GM23338 (cell line): ENCODE data around the gene HMGCS2. TPM values are rescaled to one million over a fixed set of nuclear protein-coding genes. Genes with fewer than 3 reads are reported as not detected.

ENCODE experiments used
- ATAC-seq: fragments of 200-7000 bp; cut with Tn5 transposase; 3 replicates; pipeline ENCODE4 v1.9.1; 2020
- DNase-seq: peaks from one replicate; pipeline ENCODE4 v3.0.0-alpha.2; 2015; ENCODE audit warnings: low spot score
- H2AFZ ChIP-seq: fragments of 200-600 bp; sonication (generic); 2 replicates; pipeline ENCODE4 v1.8.0; 2016; ENCODE audit warnings: antibody characterized with exemption, mild to moderate bottlenecking, moderate library complexity
- H3F3A ChIP-seq: fragments of 200-600 bp; sonication (generic); replicated peaks from 2 replicates; pipeline ENCODE4 v1.8.0; 2017; ENCODE audit warnings: antibody characterized with exemption, mixed run types, low read depth
- H3K27ac ChIP-seq: fragments of 200-600 bp; sonication (generic); 2 replicates; pipeline ENCODE4 v1.6.1; 2016; ENCODE audit warnings: low read depth
- H3K27me3 ChIP-seq: fragments of 200-600 bp; sonication (generic); 2 replicates; pipeline ENCODE4 v1.8.0; 2016; ENCODE audit warnings: mild to moderate bottlenecking, mixed run types, moderate library complexity; ENCODE audit not compliant: insufficient read depth
- H3K36me3 ChIP-seq: fragments of 200-600 bp; sonication (generic); 2 replicates; pipeline ENCODE4 v1.8.0; 2016; ENCODE audit warnings: mild to moderate bottlenecking; ENCODE audit not compliant: insufficient read depth
- H3K4me1 ChIP-seq: fragments of 200-600 bp; sonication (generic); 2 replicates; pipeline ENCODE4 v1.8.0; 2016; ENCODE audit warnings: mild to moderate bottlenecking, moderate library complexity; ENCODE audit not compliant: insufficient read depth
- H3K4me2 ChIP-seq: fragments of 200-600 bp; sonication (generic); 2 replicates; pipeline ENCODE4 v1.7.1; 2017; ENCODE audit warnings: mixed run types
- H3K4me3 ChIP-seq: fragments of 200-600 bp; sonication (generic); 2 replicates; pipeline ENCODE4 v1.6.1; 2016; ENCODE audit warnings: mixed run types
- H3K79me2 ChIP-seq: fragments of 200-600 bp; sonication (generic); replicated peaks from 2 replicates; pipeline ENCODE4 v1.8.0; 2017; ENCODE audit warnings: mild to moderate bottlenecking; ENCODE audit not compliant: insufficient read depth
- H3K9me2 ChIP-seq: fragments of 200-600 bp; sonication (generic); 2 replicates; pipeline ENCODE4 v1.8.0; 2017; ENCODE audit not compliant: insufficient read depth
- H4K20me1 ChIP-seq: fragments of 200-600 bp; sonication (generic); replicated peaks from 2 replicates; pipeline ENCODE4 v1.8.0; 2017; ENCODE audit warnings: mild to moderate bottlenecking; ENCODE audit not compliant: insufficient read depth
- H3K27ac Mint-ChIP-seq: 2 replicates; pipeline ENCODE4 v1.8.0; 2020; ENCODE audit warnings: inconsistent platforms, mild to moderate bottlenecking, moderate library complexity, mixed read lengths
- H3K27me3 Mint-ChIP-seq: 3 replicates; pipeline ENCODE4 v1.8.0; 2022; ENCODE audit warnings: low read depth, mild to moderate bottlenecking, moderate library complexity, mixed read lengths, inconsistent platforms; ENCODE audit not compliant: insufficient read depth, poor library complexity
- H3K36me3 Mint-ChIP-seq: 3 replicates; pipeline ENCODE4 v1.8.0; 2021; ENCODE audit warnings: low read depth, mild to moderate bottlenecking, inconsistent platforms, moderate library complexity, mixed read lengths
- H3K4me1 Mint-ChIP-seq: 3 replicates; pipeline ENCODE4 v1.8.0; 2020; ENCODE audit warnings: mild to moderate bottlenecking, inconsistent platforms, mixed read lengths
- H3K4me3 Mint-ChIP-seq: 3 replicates; pipeline ENCODE4 v1.8.0; 2021; ENCODE audit warnings: moderate library complexity, mild to moderate bottlenecking, inconsistent platforms, mixed read lengths
- H3K9me3 Mint-ChIP-seq: 3 replicates; pipeline ENCODE4 v1.8.0; 2020; ENCODE audit warnings: moderate library complexity, mild to moderate bottlenecking, inconsistent platforms, mixed read lengths
- CREB1 ChIP-seq: fragments of 250-450 bp; sonication (Bioruptor Pico); IDR thresholded peaks from 2 replicates; pipeline ENCODE4 v1.5.0; 2020; ENCODE audit warnings: low read depth, mild to moderate bottlenecking, moderate library complexity
- ETS1 ChIP-seq: IDR thresholded peaks from 2 replicates; pipeline ENCODE4 v1.6.1; 2016; ENCODE audit warnings: antibody characterized with exemption
- EZH2 ChIP-seq: fragments of 200-600 bp; sonication (generic); IDR thresholded peaks from one replicate; pipeline ENCODE4 v1.8.0; 2017; ENCODE audit warnings: antibody characterized with exemption, mild to moderate bottlenecking, low read depth; ENCODE audit not compliant: unreplicated experiment
- REST ChIP-seq: IDR thresholded peaks from one replicate; pipeline ENCODE4 v1.6.1; 2018; ENCODE audit warnings: antibody characterized with exemption; ENCODE audit not compliant: unreplicated experiment
- STAT1 ChIP-seq: IDR thresholded peaks from one replicate; pipeline ENCODE4 v1.6.1; 2016; ENCODE audit warnings: antibody characterized with exemption; ENCODE audit not compliant: unreplicated experiment
- ZNF114 ChIP-seq: fragments of 250-450 bp; sonication (Bioruptor Pico); IDR thresholded peaks from 2 replicates; pipeline ENCODE4 v1.5.0; 2020; ENCODE audit warnings: mild to moderate bottlenecking, moderate library complexity
- ZNF331 ChIP-seq: fragments of 250-450 bp; sonication (Bioruptor Pico); IDR thresholded peaks from 2 replicates; pipeline ENCODE4 v1.5.0; 2020; ENCODE audit warnings: low read depth, mild to moderate bottlenecking, moderate library complexity
- ZNF462 ChIP-seq: fragments of 250-450 bp; sonication (Bioruptor Pico); IDR thresholded peaks from 2 replicates; pipeline ENCODE4 v1.5.0; 2020; ENCODE audit warnings: mild to moderate bottlenecking, moderate library complexity
- polyA plus RNA-seq: library from polyadenylated mRNA; unstranded; fragments of >200 nt; fragmentation: Nextera tagmentation; extraction: Ambion mirVana; gene quantifications from 2 replicates; pipeline ENCODE4 v1.2.1, GENCODE V29; 2016
- total RNA-seq: library from RNA; depleted of rRNA; stranded (reverse); fragments of >200 nt; shearing (Covaris generic); gene quantifications from 2 replicates; pipeline ENCODE4 v1.2.3, GENCODE V29; 2014

Gene HMGCS2
- total and polyA plus RNA-seq, 2 experiments from 2014 or later: not detected

- no peak for DNase-seq
- peaks cover 78% of the 10 kb centered on the region for H4K20me1 ChIP-seq
- H3K36me3 Mint-ChIP-seq: peaks cover 99% of the 10 kb centered on the region
These were observed 44.0 kb downstream of the HMGCS2 start for GRCh38 chr1:119724611-119725218.

GRCh38 chr1:119721896-119722295, 46.8 kb downstream of the HMGCS2 start:
- ATAC-seq: no peak
- Mint-ChIP-seq H3K9me3 (no peaks in the 10 kb centered on the region), H3K27ac (no peak overlapping the region), H3K27me3 (peaks cover 2% of the 10 kb centered on the region), H3K4me1 (peaks cover 53% of the 10 kb centered on the region), H3K4me3 (no peak overlapping the region), H3K36me3 (peaks cover 91% of the 10 kb centered on the region)
- H2AFZ ChIP-seq: no peak overlapping the region
- no peak overlapping the region for H3K4me2 ChIP-seq
- no peak for TF ChIP-seq ZNF331
- no peak for TF ChIP-seq ZNF114 (CRISPR knock-in tag)
- TF ChIP-seq CREB1 (CRISPR knock-in tag): no peak
- TF ChIP-seq REST: no peak
- no peak for TF ChIP-seq ZNF462 (CRISPR knock-in tag)
- no peak for TF ChIP-seq EZH2
- no peak for DNase-seq
- no peak overlapping the region for H3K4me3 ChIP-seq
- H3K4me1 ChIP-seq: peaks cover 22% of the 10 kb centered on the region; the same call in 1 of the 2 replicates
- H3K9me2 ChIP-seq: no peaks in the 10 kb centered on the region
- no peaks in the 10 kb centered on the region for H3K27me3 ChIP-seq
- H3K27ac ChIP-seq: 0 out of 2 replicates have a peak overlapping the region, but pooled peaks have one; percentile 36
- H3F3A ChIP-seq: peaks cover 36% of the 10 kb centered on the region
- H3K79me2 ChIP-seq: peaks cover 100% of the 10 kb centered on the region
- H4K20me1 ChIP-seq: peaks cover 81% of the 10 kb centered on the region
- H3K36me3 ChIP-seq: peaks cover 72% of the 10 kb centered on the region

More at GRCh38 chr1:119724611-119725218, 44.0 kb downstream of the HMGCS2 start:
- peaks cover 99% of the 10 kb centered on the region for H3K79me2 ChIP-seq
- H3K27me3 ChIP-seq: no peaks in the 10 kb centered on the region
- H3K4me1 ChIP-seq: peaks cover 8% of the 10 kb centered on the region; the same call in 1 of the 2 replicates
- no peak overlapping the region for H3K4me3 ChIP-seq
- H3K27me3 Mint-ChIP-seq: peaks cover 4% of the 10 kb centered on the region
- peaks cover 46% of the 10 kb centered on the region for H3K4me1 Mint-ChIP-seq
- H3K27ac Mint-ChIP-seq: peak overlapping the region; percentile 28
- no peaks in the 10 kb centered on the region for H3K9me3 Mint-ChIP-seq
- no peak overlapping the region for H3K27ac ChIP-seq
- ATAC-seq: no peak
- TF ChIP-seq ETS1 (no peak), STAT1 (no peak), ZNF114 (CRISPR knock-in tag) (no peak)
- H3K9me2 ChIP-seq: no peaks in the 10 kb centered on the region
- H3K36me3 ChIP-seq: peaks cover 96% of the 10 kb centered on the region
- no peak overlapping the region for H3K4me3 Mint-ChIP-seq
- H3K4me2 ChIP-seq: no peak overlapping the region
- peaks cover 30% of the 10 kb centered on the region; the same call in 1 of the 2 replicates for H3F3A ChIP-seq
- no peak overlapping the region for H2AFZ ChIP-seq
